ENCODE measurements around the gene CABP4. TPM values are rescaled to one million over a fixed set of nuclear protein-coding genes. Genes with fewer than 3 reads are reported as not detected.

The CABP4 gene
- total RNA-seq, 1 experiment from 2014 or later, result not detected

GRCh38 chr11:67448220-67448609 lies 6.9 kb upstream of the CABP4 start (continued):
- TF ChIP-seq MAX (CRISPR knock-in tag; IDR thresholded peaks at IDR 0.05) (no peak), OVOL2 (CRISPR knock-in tag; IDR thresholded peaks at IDR 0.05; ENCODE audit: borderline replicate concordance) (no peak), NFATC4 (CRISPR knock-in tag; IDR thresholded peaks at IDR 0.05) (no peak), FOXJ3 (CRISPR knock-in tag; IDR thresholded peaks at IDR 0.05; ENCODE audit: borderline replicate concordance) (no peak)

GRCh38 chr11:67449116-67449844 lies 5.9 kb upstream of the CABP4 start:
- ATAC-seq, result no peak
- no peaks in the 10 kb centered on the region for H3K36me3 Mint-ChIP-seq
- H3K27ac Mint-ChIP-seq, result no peak overlapping the region
- H3K9me3 Mint-ChIP-seq, result no peaks in the 10 kb centered on the region
- no peak for TF ChIP-seq ELF4 (CRISPR knock-in tag; IDR thresholded peaks at IDR 0.05; ENCODE audit: low read depth)
- TF ChIP-seq NR2C2 (CRISPR knock-in tag; IDR thresholded peaks at IDR 0.05), result no peak
- no peak for TF ChIP-seq GTF2I (CRISPR knock-in tag; conservative IDR thresholded peaks at IDR 0.05)
- TF ChIP-seq FOXP4 (CRISPR knock-in tag; IDR thresholded peaks at IDR 0.05), result no peak
- no peak for TF ChIP-seq ATF1 (CRISPR knock-in tag; IDR thresholded peaks at IDR 0.05)
- no peak for TF ChIP-seq E2F5 (CRISPR knock-in tag; IDR thresholded peaks at IDR 0.05)
- TF ChIP-seq ZSCAN18 (CRISPR knock-in tag; IDR thresholded peaks at IDR 0.05), result no peak
- no peak for TF ChIP-seq MXD4 (CRISPR knock-in tag; IDR thresholded peaks at IDR 0.05; ENCODE audit: borderline replicate concordance)
- TF ChIP-seq GABPB1 (CRISPR knock-in tag; IDR thresholded peaks at IDR 0.05), result no peak
- H3K4me3 Mint-ChIP-seq, result no peak overlapping the region
- CTCF ChIA-PET, result interaction anchor here (1.0 to 1.4 kb wide), 2 partner anchors 58 to 132 kb away, joined by 5 to 6 read pairs; partner anchors contain the start of gene RAD9A
- POLR2A ChIA-PET, result no interaction called here
- H3K27me3 Mint-ChIP-seq (ENCODE audit: low read depth), result peaks cover 10% of the 10 kb centered on the region
- no peak for DNase-seq (ENCODE audit: low spot score)
- 0 out of 2 replicates have a peak, but pooled peaks cover 3% of the 10 kb centered on the region for H3K4me1 Mint-ChIP-seq

- ATAC-seq, result no peak
- no peak for TF ChIP-seq ATF2 (CRISPR knock-in tag; IDR thresholded peaks at IDR 0.05; ENCODE audit: borderline replicate concordance, low read depth)
- no peak for TF ChIP-seq NFATC4 (CRISPR knock-in tag; IDR thresholded peaks at IDR 0.05)
- TF ChIP-seq ZNF263 (CRISPR knock-in tag; IDR thresholded peaks at IDR 0.05; ENCODE audit: low read depth), result no peak
- no peak for TF ChIP-seq SMAD4 (CRISPR knock-in tag; IDR thresholded peaks at IDR 0.05)
- no peak for TF ChIP-seq IRF1 (CRISPR knock-in tag; IDR thresholded peaks at IDR 0.05)
- no peak for TF ChIP-seq CREB1 (CRISPR knock-in tag; IDR thresholded peaks at IDR 0.05)
- TF ChIP-seq FOXK1 (CRISPR knock-in tag; IDR thresholded peaks at IDR 0.05), result no peak
- no peak for TF ChIP-seq TEAD1 (CRISPR knock-in tag; IDR thresholded peaks at IDR 0.05)
- no peak for TF ChIP-seq ATF1 (CRISPR knock-in tag; IDR thresholded peaks at IDR 0.05)
- CTCF ChIA-PET, result interaction anchor here (1.0 to 1.5 kb wide), 4 partner anchors 12 to 59 kb away, joined by 3 to 5 read pairs (median 4); partner anchors contain the start of genes PPP1CA and RAD9A
Observed at GRCh38 chr11:67450796-67451657, 4.1 kb upstream of the CABP4 start.

More at GRCh38 chr11:67450796-67451657, 4.1 kb upstream of the CABP4 start:
- POLR2A ChIA-PET, result no interaction called here
- Mint-ChIP-seq H3K36me3 (no peaks in the 10 kb centered on the region), H3K27ac (0 out of 2 replicates have a peak overlapping the region, but pooled peaks have one; percentile 14), H3K9me3 (no peaks in the 10 kb centered on the region), H3K4me1 (no peaks in the 10 kb centered on the region), H3K4me3 (no peak overlapping the region), H3K27me3 (ENCODE audit: low read depth) (peaks cover 7% of the 10 kb centered on the region)
- DNase-seq (ENCODE audit: low spot score), result no peak
